Measurements from ENCODE around the gene SF3A2.

GRCh38 chr19:2239173-2239572 is 2.5 kb downstream of the SF3A2 start:
- TF ChIP-seq CTCF (IDR thresholded peaks at IDR 0.05; ENCODE audit: borderline replicate concordance, extremely low read depth, low read length, poor library complexity, severe bottlenecking) (no peak), EZH2 (IDR thresholded peaks at IDR 0.05; ENCODE audit: borderline replicate concordance, low read depth, low read length, severe bottlenecking) (no peak)

Data from DND-41 (cell line).